ENCODE results near the gene GSG1L. TPM values are rescaled to one million over a fixed set of nuclear protein-coding genes. Genes with fewer than 3 reads are reported as not detected.

Gene GSG1L
- total and polyA plus RNA-seq, 2 of the 13 experiments (the other 11 are each of a cell fraction or from before 2014, with no cell fraction given) = not detected

GRCh38 chr16:27867122-27868110 lies 196.1 kb downstream of the GSG1L start (continued):
- TF ChIP-seq ZNF556 (CRISPR knock-in tag; IDR thresholded peaks at IDR 0.05; ENCODE audit: borderline replicate concordance) = no peak
- no peak for TF ChIP-seq FOXM1 (CRISPR knock-in tag; IDR thresholded peaks at IDR 0.05)
- TF ChIP-seq ZNF800 (CRISPR knock-in tag; IDR thresholded peaks at IDR 0.05) = no peak
- TF ChIP-seq KAT7 (CRISPR knock-in tag; IDR thresholded peaks at IDR 0.05; ENCODE audit: borderline replicate concordance) = no peak
- TF ChIP-seq ZGPAT (CRISPR knock-in tag; IDR thresholded peaks at IDR 0.05) = peak; percentile 55; the same call in 1 of the 2 replicates
- TF ChIP-seq ZBTB21 (CRISPR knock-in tag; IDR thresholded peaks at IDR 0.05) = no peak
- TF ChIP-seq MAFK (conservative IDR thresholded peaks at IDR 0.05 in 1 of 2, IDR thresholded peaks at IDR 0.05 in 1 of 2; ENCODE audit: low read length in 2 of 2) = no peak
- no peak for TF ChIP-seq SNAI1 (CRISPR knock-in tag; IDR thresholded peaks at IDR 0.05; ENCODE audit: borderline replicate concordance)
- no peak for TF ChIP-seq ZNF230 (CRISPR knock-in tag; IDR thresholded peaks at IDR 0.05)
- TF ChIP-seq SAFB2 (CRISPR knock-in tag; IDR thresholded peaks at IDR 0.05; ENCODE audit: borderline replicate concordance, low read depth) = 0 out of 2 replicates have a peak, but pooled peaks have one; percentile 36
- TF ChIP-seq ARNTL (CRISPR knock-in tag; IDR thresholded peaks at IDR 0.05) = no peak
- no peak for TF ChIP-seq NFKBIZ (CRISPR knock-in tag; IDR thresholded peaks at IDR 0.05)
- TF ChIP-seq DZIP1 (CRISPR knock-in tag; IDR thresholded peaks at IDR 0.05) = no peak
- peak; percentile 46 for TF ChIP-seq ZNF687 (CRISPR knock-in tag; IDR thresholded peaks at IDR 0.05)
- no peak for TF ChIP-seq MTA1 (CRISPR knock-in tag; IDR thresholded peaks at IDR 0.05; ENCODE audit: borderline replicate concordance)
- TF ChIP-seq THAP11 (CRISPR knock-in tag; IDR thresholded peaks at IDR 0.05) = peak; percentile 37; the same call in 1 of the 2 replicates
- TF ChIP-seq SETDB1 (CRISPR knock-in tag; IDR thresholded peaks at IDR 0.05; ENCODE audit: borderline replicate concordance) = peak; percentile 62; the same call in 1 of the 2 replicates
- TF ChIP-seq ZNF776 (CRISPR knock-in tag; IDR thresholded peaks at IDR 0.05) = no peak; the same call in 1 of the 2 replicates

Measured in HepG2 (cell line).